Activated naive CD4-positive, alpha-beta T cell treated with Interleukin-2 at 50 U/mL for 16 hours (primary cell): ENCODE results near the gene SLC10A1.
"Not testable (repeated sequence)": the region's sequence is repeated elsewhere in the genome, so short reads cannot be mapped to it uniquely, and the experiment has no call there.

Experiments used
- DNase-seq: peaks from one replicate; pipeline ENCODE4 v3.0.0-alpha.2; 2020

Gene SLC10A1

GRCh38 chr14:69796797-69797500 lies at the start of gene SLC10A1:
Gene SLC10A1 (minus strand): TSS chr14:69797241. CDS start chr14:69797155, 86 bp downstream.
- DNase-seq = no peak

- DNase-seq = no peak
Observed at GRCh38 chr14:69845787-69846186, 48.7 kb upstream of the SLC10A1 start.

GRCh38 chr14:69845050-69845581 lies 48.1 kb upstream of the SLC10A1 start:
- no peak for DNase-seq

GRCh38 chr14:69844171-69844570 lies 47.1 kb upstream of the SLC10A1 start:
- DNase-seq = no peak

- no peak for DNase-seq
Observed at GRCh38 chr14:69842686-69843420, 45.8 kb upstream of the SLC10A1 start.

- DNase-seq = no peak
Observed at GRCh38 chr14:69841656-69842055, 44.6 kb upstream of the SLC10A1 start.

- no peak for DNase-seq
Observed at GRCh38 chr14:69839661-69840060, 42.6 kb upstream of the SLC10A1 start.

GRCh38 chr14:69838881-69839416 lies 41.9 kb upstream of the SLC10A1 start:
- DNase-seq = no peak

- DNase-seq = no peak
Observed at GRCh38 chr14:69828879-69829278, 31.8 kb upstream of the SLC10A1 start.

GRCh38 chr14:69828354-69828753 lies 31.3 kb upstream of the SLC10A1 start:
- no peak for DNase-seq

- DNase-seq = no peak
Observed at GRCh38 chr14:69827560-69827959, 30.5 kb upstream of the SLC10A1 start.

GRCh38 chr14:69822456-69822855 lies 25.4 kb upstream of the SLC10A1 start:
- DNase-seq = no peak

GRCh38 chr14:69820991-69821390 lies 23.9 kb upstream of the SLC10A1 start:
- DNase-seq = no peak

- DNase-seq = no peak
Observed at GRCh38 chr14:69819607-69820006, 22.6 kb upstream of the SLC10A1 start.

GRCh38 chr14:69818758-69819191 lies 21.7 kb upstream of the SLC10A1 start:
- DNase-seq = peak; percentile 39

GRCh38 chr14:69816216-69816615 lies 19.2 kb upstream of the SLC10A1 start:
- DNase-seq = no peak

- no peak for DNase-seq
Observed at GRCh38 chr14:69815556-69815955, 18.5 kb upstream of the SLC10A1 start.

- DNase-seq = no peak
Observed at GRCh38 chr14:69814397-69814796, 17.4 kb upstream of the SLC10A1 start.

- not testable (repeated sequence) for DNase-seq
Observed at GRCh38 chr14:69813346-69813745, 16.3 kb upstream of the SLC10A1 start.

- no peak for DNase-seq
Observed at GRCh38 chr14:69812711-69813110, 15.7 kb upstream of the SLC10A1 start.

- no peak for DNase-seq
Observed at GRCh38 chr14:69811868-69812252, 14.8 kb upstream of the SLC10A1 start.

- no peak for DNase-seq
Observed at GRCh38 chr14:69811227-69811867, 14.3 kb upstream of the SLC10A1 start.
